ENCODE measurements around the gene DCXR.

- TF ChIP-seq CTCF (IDR thresholded peaks at IDR 0.05) (no peak), POLR2A (IDR thresholded peaks at IDR 0.05) (no peak)
These were observed 32.7 kb downstream of the DCXR start for GRCh38 chr17:82004517-82005455.

Data from heart left ventricle (tissue), 13 donors.